ENCODE results near the gene CYP1B1.
"Not testable (repeated sequence)": the region's sequence is repeated elsewhere in the genome, so short reads cannot be mapped to it uniquely, and the experiment has no call there.

CYP1B1 gene

DNA sequence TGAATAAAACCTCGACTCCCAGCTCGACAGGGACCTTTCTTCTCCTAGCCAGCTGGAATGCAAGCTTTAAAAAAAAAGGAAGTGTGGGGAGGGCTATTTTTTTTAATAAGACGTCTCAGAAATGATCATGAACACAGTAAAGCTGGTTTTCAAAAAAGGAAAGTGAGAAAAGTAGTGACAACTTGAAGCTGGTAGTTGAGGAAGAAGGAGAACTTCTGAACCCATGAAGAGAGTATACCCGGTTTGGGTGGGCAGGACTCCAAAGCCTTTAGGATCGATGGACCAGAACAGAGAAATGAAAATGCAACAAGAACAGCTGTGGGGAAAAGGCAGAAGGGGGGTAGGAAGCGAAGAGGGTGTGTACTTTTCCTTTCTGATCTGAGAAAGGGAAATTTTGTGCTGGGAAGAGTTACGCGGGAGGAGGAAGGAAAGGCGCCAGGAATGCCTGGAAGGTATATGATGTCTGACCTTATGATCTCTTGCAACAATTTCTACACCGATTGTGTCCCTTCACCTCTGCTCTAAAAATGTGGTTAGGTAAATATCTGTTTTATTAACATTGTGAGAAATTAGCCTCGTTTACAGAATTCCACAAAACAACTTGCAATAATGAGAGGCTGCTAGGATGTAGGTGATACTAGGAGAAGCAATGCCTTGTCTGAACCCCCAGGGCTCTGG lies 22.6 kb upstream of the CYP1B1 start:
- no peak for DNase-seq (ENCODE audit: low read depth)

GRCh38 chr2:38097988-38098385 lies 22.0 kb upstream of the CYP1B1 start:
- DNase-seq (ENCODE audit: low read depth): no peak

DNA sequence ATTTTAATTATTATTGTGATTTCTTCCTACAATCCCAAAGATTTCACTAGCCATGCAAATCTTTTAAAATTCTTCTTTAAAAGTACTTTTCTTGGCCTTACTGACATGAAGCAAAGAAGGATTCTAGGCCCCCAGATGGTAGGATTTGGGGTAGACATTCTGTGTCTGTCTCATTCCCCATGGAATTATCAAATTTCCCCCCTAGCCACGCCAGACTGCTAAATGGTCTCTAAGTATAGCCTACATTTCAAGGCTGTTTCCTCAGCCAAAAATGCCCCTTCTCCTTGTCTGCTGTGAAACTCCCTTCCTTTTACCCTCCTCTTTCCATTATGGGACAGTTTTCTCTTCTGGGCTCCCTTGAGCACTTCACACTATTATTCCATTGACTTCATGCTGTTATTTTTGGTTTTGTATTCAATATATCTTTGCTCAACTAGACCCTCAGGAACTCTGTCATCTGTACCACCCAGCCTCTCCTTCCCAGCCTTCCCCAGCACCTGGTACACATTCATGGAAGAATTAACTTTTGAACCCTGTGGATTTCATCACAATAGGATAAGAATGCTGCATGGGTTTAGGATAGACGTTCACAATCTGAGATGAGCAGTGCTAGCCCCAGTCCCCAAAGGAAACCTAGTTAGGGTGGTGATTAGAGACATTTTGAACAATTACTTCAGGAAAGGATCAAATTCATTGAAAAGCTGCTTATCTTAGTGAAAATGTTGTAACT lies 21.5 kb upstream of the CYP1B1 start:
- DNase-seq (ENCODE audit: low read depth): no peak

- DNase-seq (ENCODE audit: low read depth): no peak
Measured at GRCh38 chr2:38095996-38096861, 20.3 kb upstream of the CYP1B1 start.

GRCh38 chr2:38095079-38095995 lies 19.4 kb upstream of the CYP1B1 start:
- no peak for DNase-seq (ENCODE audit: low read depth)

DNA sequence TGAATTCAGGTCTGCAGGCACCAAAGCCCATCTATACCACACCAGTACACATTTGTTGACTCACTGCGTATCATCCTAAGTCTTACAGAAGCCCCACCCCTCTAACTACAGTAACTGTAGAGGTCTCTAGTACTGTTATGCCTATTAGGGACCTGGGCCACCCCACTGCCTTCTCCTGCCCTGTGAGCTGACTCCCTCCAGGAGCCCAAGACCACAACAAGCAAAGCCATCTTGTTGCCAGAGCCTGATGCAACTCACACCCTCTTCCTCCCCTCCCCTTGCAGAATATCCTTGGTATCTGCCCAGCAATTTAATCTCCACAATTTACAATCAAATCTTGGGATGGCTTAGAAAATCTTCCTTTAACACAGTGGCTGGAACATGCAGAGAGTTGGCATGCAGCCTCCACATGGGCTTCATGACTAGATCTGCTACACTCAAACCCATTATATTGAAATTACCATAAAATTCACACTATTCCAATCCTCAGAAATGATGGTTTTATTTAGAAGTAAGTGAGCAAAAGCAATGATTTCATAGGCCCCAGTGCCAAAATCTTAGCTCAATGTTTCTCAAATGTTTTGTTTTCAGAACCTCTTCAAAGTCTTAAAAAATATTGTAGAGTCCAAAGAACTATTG lies 17.7 kb upstream of the CYP1B1 start:
- DNase-seq (ENCODE audit: low read depth): no peak

DNA sequence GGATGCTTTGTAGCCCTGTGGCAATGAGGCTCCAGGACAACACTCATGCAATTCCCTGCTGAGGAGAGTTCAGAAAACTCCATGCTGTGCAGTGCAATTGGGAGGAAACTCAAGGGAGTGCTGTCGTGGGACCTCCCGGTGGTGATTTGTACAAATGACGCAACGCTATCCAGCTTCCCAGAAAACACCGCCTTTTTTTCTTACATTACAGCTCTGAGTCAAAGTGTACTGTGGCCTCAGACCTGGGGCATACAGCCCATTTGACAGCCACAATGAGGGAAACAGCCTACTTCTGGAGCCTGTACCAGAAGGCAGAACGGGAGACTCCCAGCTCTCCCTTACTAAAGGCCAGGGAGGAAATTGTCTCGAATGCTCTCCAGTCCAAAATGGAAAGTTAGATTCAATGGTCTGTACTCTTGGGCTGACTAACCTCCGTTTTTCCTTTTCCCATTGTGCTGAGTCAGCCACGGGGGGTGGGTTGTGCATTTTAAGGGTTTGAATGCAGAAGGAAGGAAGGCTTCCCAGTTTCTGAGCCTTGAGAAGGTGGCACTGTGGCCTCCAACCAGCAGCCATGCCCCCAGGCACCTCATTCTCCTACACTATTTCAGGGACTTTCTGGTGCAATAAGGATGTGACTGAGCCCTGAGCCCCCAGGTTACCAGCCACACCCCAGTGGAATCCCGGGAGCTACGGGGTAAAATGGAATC lies 16.4 kb upstream of the CYP1B1 start:
- no peak for DNase-seq (ENCODE audit: low read depth)

DNA sequence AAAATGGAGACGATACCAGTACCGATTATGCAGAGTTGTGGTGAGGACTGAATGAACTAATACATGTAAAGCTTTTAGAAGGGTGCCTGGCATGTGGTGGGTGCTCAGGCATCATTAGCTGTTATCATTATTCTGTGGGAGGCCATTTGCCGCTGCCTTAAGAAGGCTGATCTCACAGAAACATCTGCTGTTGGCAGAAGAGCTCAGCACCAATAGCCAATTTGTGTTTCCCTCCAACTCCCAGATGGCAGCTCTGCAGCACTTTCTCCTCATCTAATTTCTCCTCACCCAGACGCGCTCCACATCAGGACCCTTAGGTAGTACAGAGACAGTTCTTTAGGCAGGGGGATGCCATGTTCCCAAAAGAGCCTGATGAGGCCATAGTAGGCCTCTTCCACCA lies 15.8 kb upstream of the CYP1B1 start:
- DNase-seq (ENCODE audit: low read depth): no peak

- DNase-seq (ENCODE audit: low read depth): no peak
Measured at GRCh38 chr2:38090928-38091327, 15.0 kb upstream of the CYP1B1 start.

- not testable (repeated sequence) for DNase-seq (ENCODE audit: low read depth)
Measured at GRCh38 chr2:38090212-38090611, 14.3 kb upstream of the CYP1B1 start.

DNA sequence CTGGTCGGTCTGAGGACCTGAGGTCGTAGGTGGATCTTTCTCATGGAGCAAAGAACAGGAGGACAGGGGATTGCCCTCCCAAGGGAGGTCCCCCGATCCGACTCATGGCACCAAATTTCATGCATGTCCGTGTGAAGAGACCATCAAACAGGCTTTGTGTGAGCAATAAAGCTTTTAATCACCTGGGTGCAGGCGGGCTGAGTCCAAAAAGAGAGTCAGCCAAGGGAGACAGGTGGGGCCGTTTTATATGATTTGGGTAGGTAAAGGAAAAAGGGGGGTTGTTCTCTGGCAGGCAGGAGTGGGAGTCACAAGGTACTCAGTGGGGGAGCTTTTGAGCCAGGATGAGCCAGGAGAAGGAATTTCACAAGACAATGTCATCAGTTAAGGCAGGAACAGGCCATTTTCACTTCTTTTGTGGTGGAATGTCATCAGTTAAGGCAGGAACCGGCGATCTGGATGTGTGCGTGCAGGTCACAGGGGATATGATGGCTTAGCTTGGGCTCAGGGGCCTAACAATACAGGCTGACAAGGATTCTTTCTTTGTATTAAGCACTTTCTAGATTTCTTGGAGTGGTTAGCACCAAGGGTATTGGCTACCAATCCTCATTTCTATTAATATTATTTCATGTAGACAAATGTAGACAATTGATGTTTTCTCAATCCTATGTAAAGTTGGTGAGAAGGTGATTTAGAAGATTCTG lies 10.2 kb upstream of the CYP1B1 start:
- not testable (repeated sequence) for DNase-seq (ENCODE audit: low read depth)

DNA sequence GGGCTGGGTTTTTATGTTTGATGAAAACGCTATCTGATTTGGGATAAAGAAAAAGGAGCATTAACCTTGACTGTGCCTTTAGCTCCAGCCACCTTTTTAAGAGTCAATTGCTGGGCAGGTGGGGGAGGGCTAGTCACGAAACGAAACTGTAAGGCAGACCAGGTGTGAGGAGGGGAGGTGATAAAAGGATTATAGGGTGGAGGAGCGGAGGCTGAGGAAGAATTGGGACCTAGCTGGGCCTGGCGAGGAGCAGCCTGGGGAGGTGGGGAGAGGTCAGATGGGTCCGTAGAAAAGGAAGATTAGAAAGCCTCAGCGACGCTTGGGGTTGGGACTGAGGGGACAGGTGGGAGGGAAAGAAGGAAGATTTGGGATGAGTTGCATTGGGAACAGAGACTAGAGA lies 8.6 kb upstream of the CYP1B1 start:
- DNase-seq (ENCODE audit: low read depth): not testable (repeated sequence)

- not testable (repeated sequence) for DNase-seq (ENCODE audit: low read depth)
Measured at GRCh38 chr2:38082727-38083126, 6.8 kb upstream of the CYP1B1 start.

GRCh38 chr2:38080346-38080745 lies 4.4 kb upstream of the CYP1B1 start:
- DNase-seq (ENCODE audit: low read depth): no peak

GRCh38 chr2:38079116-38080052 lies 3.4 kb upstream of the CYP1B1 start:
- no peak for DNase-seq (ENCODE audit: low read depth)

- no peak for DNase-seq (ENCODE audit: low read depth)
Measured at GRCh38 chr2:38077431-38077769, 1.4 kb upstream of the CYP1B1 start.

DNA sequence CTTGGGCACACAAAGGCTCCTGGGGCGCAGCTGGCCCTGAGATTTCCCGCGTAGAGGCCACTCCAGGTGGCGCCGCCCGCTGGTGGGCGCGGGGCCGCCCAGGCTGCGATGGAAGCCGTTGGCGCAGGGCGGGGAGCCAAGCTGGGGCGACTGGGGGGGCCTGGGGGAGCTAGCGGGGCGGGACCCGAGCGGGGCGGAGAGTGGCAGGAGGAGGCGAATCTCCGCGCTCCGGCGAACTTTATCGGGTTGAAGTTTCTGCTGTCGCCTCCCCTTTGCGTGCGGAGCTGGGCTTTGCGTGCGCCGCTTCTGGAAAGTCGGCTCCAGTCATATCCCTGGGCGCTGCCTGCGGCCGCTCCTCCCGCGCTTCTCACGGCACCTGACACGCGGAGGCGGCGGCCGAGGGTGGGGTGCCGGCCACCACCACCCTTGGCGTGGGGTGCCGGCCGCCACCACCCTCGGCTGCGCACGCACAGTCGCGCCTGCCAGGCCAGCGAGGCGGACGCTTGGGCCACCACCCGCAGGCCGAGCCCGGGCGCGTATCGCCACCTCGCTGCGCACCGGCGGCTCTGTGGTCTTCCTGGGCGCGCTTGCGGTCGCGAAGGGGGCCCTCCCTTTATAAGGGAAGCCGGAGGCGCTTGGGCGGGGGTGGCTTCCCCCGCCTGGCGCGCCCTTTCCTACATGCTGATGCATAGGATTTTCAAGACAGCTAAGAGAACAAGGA lies 919 bp upstream of the CYP1B1 start:
- peak; percentile 73 for DNase-seq (ENCODE audit: low read depth)

DNA sequence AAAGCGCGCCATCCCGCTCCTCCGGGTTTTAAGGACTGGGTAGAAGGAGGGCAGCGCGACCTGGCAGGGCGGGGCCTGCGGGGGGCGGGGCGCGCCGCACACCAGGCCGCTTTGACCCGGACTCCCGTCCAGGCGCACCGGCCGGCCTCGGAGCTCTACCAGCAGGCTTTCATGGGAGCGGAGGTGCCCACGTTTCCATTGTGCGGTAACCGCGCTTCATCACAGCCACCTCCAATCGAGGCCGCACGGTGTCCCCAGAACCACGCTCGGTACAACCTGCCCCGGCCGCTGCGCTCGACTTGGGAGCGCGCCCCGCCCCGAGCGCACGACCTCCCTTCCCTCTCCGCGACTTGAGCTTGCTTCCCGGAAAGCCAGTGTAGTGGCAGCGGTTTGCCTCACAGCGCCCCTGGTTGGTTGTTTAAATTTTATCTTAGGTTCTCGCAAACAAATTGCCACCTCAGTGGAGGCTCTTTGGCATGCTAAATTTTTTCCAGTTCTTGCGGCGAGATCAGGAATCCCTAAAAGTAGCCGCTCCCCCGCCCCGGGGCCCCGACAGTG lies 280 bp upstream of the CYP1B1 start:
- peak; percentile 46 for DNase-seq (ENCODE audit: low read depth)
